Mesodermal cell (in vitro differentiated cells): ENCODE results near the gene TGM2.
"Not testable (repeated sequence)": the region's sequence is repeated elsewhere in the genome, so short reads cannot be mapped to it uniquely, and the experiment has no call there.

Experiments used
- H3K27ac ChIP-seq: 2 replicates; pipeline ENCODE4 v1.7.0; 2013; ENCODE audit warnings: mild to moderate bottlenecking, low read depth, low read length, moderate library complexity; ENCODE audit not compliant: severe bottlenecking
- H3K36me3 ChIP-seq: 2 replicates; pipeline ENCODE4 v1.7.1; 2013; ENCODE audit warnings: mild to moderate bottlenecking, low read length, moderate library complexity; ENCODE audit not compliant: control insufficient read depth, insufficient read depth
- H3K4me1 ChIP-seq: one replicate; pipeline ENCODE4 v1.7.1; 2013; ENCODE audit warnings: mild to moderate bottlenecking, low read length; ENCODE audit not compliant: insufficient read depth, control insufficient read depth, poor library complexity, severe bottlenecking
- H3K4me3 ChIP-seq: 2 replicates; pipeline ENCODE4 v1.7.0; 2013; ENCODE audit warnings: low read length, control low read depth, mild to moderate bottlenecking; ENCODE audit not compliant: insufficient read depth, poor library complexity, severe bottlenecking; ENCODE audit errors: extremely low read depth
- H3K9me3 ChIP-seq: 2 replicates; pipeline ENCODE4 v1.7.1; 2013; ENCODE audit warnings: mild to moderate bottlenecking, low read length, moderate library complexity; ENCODE audit not compliant: control insufficient read depth
- WGBS, 2 experiments: methylation state at CpG; one replicate each; pipeline ENCODE4 v1.1.5; 2013; ENCODE audit warnings: missing lambda C conversion rate in 2 of 2; ENCODE audit not compliant: insufficient coverage in 2 of 2; 5-methylcytosine and 5-hydroxymethylcytosine counted together

Gene TGM2

GRCh38 chr20:38110525-38111178 is 54.4 kb downstream of the TGM2 start:
- H3K4me1 ChIP-seq = peaks cover 34% of the 10 kb centered on the region
- H3K36me3 ChIP-seq = no peaks in the 10 kb centered on the region
- H3K4me3 ChIP-seq = no peak overlapping the region
- peak overlapping the region; percentile 91 for H3K27ac ChIP-seq
- H3K9me3 ChIP-seq = no peaks in the 10 kb centered on the region
- WGBS, 2 experiments = 89 to 98% methylated on average over 8 of the region's 8 CpGs

- 83 to 90% methylated on average over 3 of the region's 8 CpGs for WGBS, 2 experiments
- no peaks in the 10 kb centered on the region for H3K9me3 ChIP-seq
- H3K27ac ChIP-seq = peak overlapping the region; percentile 91
- H3K36me3 ChIP-seq = no peaks in the 10 kb centered on the region
- H3K4me3 ChIP-seq = no peak overlapping the region
- H3K4me1 ChIP-seq = peaks cover 34% of the 10 kb centered on the region
Measured at GRCh38 chr20:38109591-38110524, 55.2 kb downstream of the TGM2 start.

GRCh38 chr20:38108986-38109541 is 56.0 kb downstream of the TGM2 start:
- Histone ChIP-seq H3K27ac (peak overlapping the region; percentile 91), H3K36me3 (no peaks in the 10 kb centered on the region), H3K4me3 (no peak overlapping the region), H3K4me1 (peaks cover 33% of the 10 kb centered on the region), H3K9me3 (no peaks in the 10 kb centered on the region)
- 94 to 96% methylated on average over 3 of the region's 3 CpGs for WGBS, 2 experiments

- H3K27ac ChIP-seq = peak overlapping the region; percentile 91
- peaks cover 28% of the 10 kb centered on the region for H3K4me1 ChIP-seq
Measured at GRCh38 chr20:38108438-38108985, 56.6 kb downstream of the TGM2 start.

GRCh38 chr20:38107916-38108315 is 57.2 kb downstream of the TGM2 start:
- 90 to 97% methylated on average over 5 to 6 of the region's 7 CpGs for WGBS, 2 experiments
- not testable (repeated sequence) for H3K27ac ChIP-seq, H3K4me3 ChIP-seq, H3K9me3 ChIP-seq, H3K36me3 ChIP-seq
- H3K4me1 ChIP-seq = peaks cover 25% of the 10 kb centered on the region

More at GRCh38 chr20:38108438-38108985, 56.6 kb downstream of the TGM2 start:
- no peak overlapping the region for H3K4me3 ChIP-seq
- no peaks in the 10 kb centered on the region for H3K36me3 ChIP-seq
- 71 to 100% methylated on average over 1 of the region's 4 CpGs for WGBS, 2 experiments
- H3K9me3 ChIP-seq = no peaks in the 10 kb centered on the region

GRCh38 chr20:38107386-38107785 is 57.7 kb downstream of the TGM2 start:
- H3K36me3 ChIP-seq, H3K4me3 ChIP-seq, H3K9me3 ChIP-seq, H3K27ac ChIP-seq: not testable (repeated sequence)
- peaks cover 25% of the 10 kb centered on the region for H3K4me1 ChIP-seq
- no CpG with 5 or more reads among the region's 1 CpG for WGBS, 2 experiments

GRCh38 chr20:38106461-38106860 is 58.6 kb downstream of the TGM2 start:
- no peaks in the 10 kb centered on the region for H3K36me3 ChIP-seq
- WGBS, 2 experiments = 92 to 96% methylated on average over 3 of the region's 5 CpGs
- H3K4me3 ChIP-seq = no peak overlapping the region
- no peaks in the 10 kb centered on the region for H3K9me3 ChIP-seq
- no peak overlapping the region for H3K27ac ChIP-seq
- H3K4me1 ChIP-seq = peaks cover 23% of the 10 kb centered on the region

- H3K36me3 ChIP-seq = no peaks in the 10 kb centered on the region
- H3K4me1 ChIP-seq = peaks cover 6% of the 10 kb centered on the region
- H3K9me3 ChIP-seq = no peaks in the 10 kb centered on the region
- WGBS, 2 experiments = no CpG with 5 or more reads among the region's 1 CpG
- H3K27ac ChIP-seq = no peak overlapping the region
- no peak overlapping the region for H3K4me3 ChIP-seq
Measured at GRCh38 chr20:38104285-38104684, 60.8 kb downstream of the TGM2 start.

- H3K9me3 ChIP-seq, H3K27ac ChIP-seq, H3K36me3 ChIP-seq, H3K4me3 ChIP-seq, H3K4me1 ChIP-seq: not testable (repeated sequence)
- WGBS, 2 experiments = 92 to 93% methylated on average over 3 to 4 of the region's 5 CpGs
Measured at GRCh38 chr20:38102206-38102605, 62.9 kb downstream of the TGM2 start.

- WGBS, 2 experiments = 55% methylated on average over 1 of the region's 1 CpG; no CpG with 5 or more reads in 1 of the 2 experiments
- peaks cover 4% of the 10 kb centered on the region for H3K9me3 ChIP-seq
Measured at GRCh38 chr20:38098952-38099351, 66.1 kb downstream of the TGM2 start.

More at GRCh38 chr20:38098952-38099351, 66.1 kb downstream of the TGM2 start:
- Histone ChIP-seq H3K36me3 (peaks cover under 1% of the 10 kb centered on the region), H3K4me3 (no peak overlapping the region), H3K27ac (peak overlapping the region; percentile 74), H3K4me1 (peaks cover 16% of the 10 kb centered on the region)
